HG02981 (cell line): ENCODE results near the gene DHRS1.

Experiments
- ATAC-seq: cut with Tn5 transposase; IDR thresholded peaks from one replicate; pipeline ENCODE4 v1.9.1; 2021; ENCODE audit warnings: mild to moderate bottlenecking, moderate library complexity; ENCODE audit not compliant: unreplicated experiment

Gene DHRS1

GRCh38 chr14:24286996-24287395 is 12.6 kb downstream of the DHRS1 start:
- ATAC-seq = no peak

GRCh38 chr14:24285351-24285750 is 14.2 kb downstream of the DHRS1 start:
- no peak for ATAC-seq

GRCh38 chr14:24284501-24285035 is 15.0 kb downstream of the DHRS1 start:
- no peak for ATAC-seq

- ATAC-seq = no peak
Observed at GRCh38 chr14:24283796-24284460, 15.7 kb downstream of the DHRS1 start.

GRCh38 chr14:24282736-24283135 is 16.8 kb downstream of the DHRS1 start:
- no peak for ATAC-seq

GRCh38 chr14:24281636-24282035 is 17.9 kb downstream of the DHRS1 start:
- ATAC-seq = no peak

- ATAC-seq = no peak
Observed at GRCh38 chr14:24280797-24281460, 18.7 kb downstream of the DHRS1 start.

- ATAC-seq = no peak
Observed at GRCh38 chr14:24279301-24280186, 20.0 kb downstream of the DHRS1 start.

GRCh38 chr14:24278424-24278823 is 21.2 kb downstream of the DHRS1 start:
- no peak for ATAC-seq

- ATAC-seq = no peak
Observed at GRCh38 chr14:24277606-24278321, 21.8 kb downstream of the DHRS1 start.

GRCh38 chr14:24277071-24277470 is 22.5 kb downstream of the DHRS1 start:
- no peak for ATAC-seq

GRCh38 chr14:24274101-24274543 is 25.5 kb downstream of the DHRS1 start:
- peak; percentile 43 for ATAC-seq

GRCh38 chr14:24273422-24273998 is 26.1 kb downstream of the DHRS1 start:
- ATAC-seq = no peak

GRCh38 chr14:24272467-24272866 is 27.1 kb downstream of the DHRS1 start:
- no peak for ATAC-seq

GRCh38 chr14:24271834-24272263 is 27.7 kb downstream of the DHRS1 start:
- no peak for ATAC-seq

- ATAC-seq = peak; percentile 82
Observed at GRCh38 chr14:24271134-24271833, 28.3 kb downstream of the DHRS1 start, which contains the start of gene RABGGTA. Gene RABGGTA (minus strand): TSS chr14:24271597. CDS start chr14:24271115, 482 bp downstream.

GRCh38 chr14:24270537-24271133 is 28.9 kb downstream of the DHRS1 start:
- ATAC-seq = peak; percentile 1

GRCh38 chr14:24269910-24270536 is 29.6 kb downstream of the DHRS1 start:
- ATAC-seq = no peak

GRCh38 chr14:24269368-24269767 is 30.2 kb downstream of the DHRS1 start:
- ATAC-seq = no peak
